Effector CD4-positive, alpha-beta T cell (primary cell): Measurements from ENCODE around the gene HTRA1. TPM values are rescaled to one million over a fixed set of nuclear protein-coding genes. Genes with fewer than 3 reads are reported as not detected.

ENCODE experiments used
- DNase-seq: peaks from one replicate; pipeline ENCODE4 v3.0.0-alpha.2; 2020
- total RNA-seq: gene quantifications from one replicate; lab custom pipeline; 2026; lab: John Stamatoyannopoulos, UW

Gene HTRA1
- not detected for total RNA-seq

DNA sequence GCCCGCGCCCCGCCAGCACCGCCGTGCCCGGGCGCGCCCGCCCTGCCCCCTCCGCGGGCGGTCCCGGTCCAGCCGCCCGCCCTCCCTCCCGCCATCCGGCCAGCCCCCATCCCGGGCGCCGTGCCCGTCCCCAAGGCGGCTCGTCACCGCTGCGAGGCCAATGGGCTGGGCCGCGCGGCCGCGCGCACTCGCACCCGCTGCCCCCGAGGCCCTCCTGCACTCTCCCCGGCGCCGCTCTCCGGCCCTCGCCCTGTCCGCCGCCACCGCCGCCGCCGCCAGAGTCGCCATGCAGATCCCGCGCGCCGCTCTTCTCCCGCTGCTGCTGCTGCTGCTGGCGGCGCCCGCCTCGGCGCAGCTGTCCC, at the start of gene HTRA1:
Gene HTRA1 (plus strand): TSS at position 187 of the 362 bp plus-strand sequence. CDS start 100 bp downstream, at position 287.
- no peak for DNase-seq

GRCh38 chr10:122413327-122413726, 48.0 kb upstream of the HTRA1 start:
- no peak for DNase-seq

DNA sequence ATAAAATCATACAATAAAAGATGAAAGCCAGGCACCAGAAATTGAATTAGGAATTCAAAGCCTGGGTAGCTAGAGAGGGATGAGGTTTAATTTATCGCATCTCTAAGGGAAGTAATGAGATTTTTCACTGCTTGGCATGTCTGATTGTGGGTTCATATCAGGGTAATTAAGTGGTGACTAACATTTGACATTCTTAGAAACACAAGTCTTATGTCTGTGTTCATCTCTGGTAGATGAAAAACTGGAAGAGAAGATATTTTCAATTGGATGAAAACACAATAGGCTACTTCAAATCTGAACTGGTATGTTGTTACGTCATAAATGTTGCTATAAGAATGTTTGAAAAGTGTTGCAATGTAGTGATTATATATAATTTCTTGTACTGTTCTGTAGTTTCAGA, 43.7 kb upstream of the HTRA1 start:
- DNase-seq = no peak

GRCh38 chr10:122419016-122419415, 42.3 kb upstream of the HTRA1 start:
- DNase-seq = no peak

DNA sequence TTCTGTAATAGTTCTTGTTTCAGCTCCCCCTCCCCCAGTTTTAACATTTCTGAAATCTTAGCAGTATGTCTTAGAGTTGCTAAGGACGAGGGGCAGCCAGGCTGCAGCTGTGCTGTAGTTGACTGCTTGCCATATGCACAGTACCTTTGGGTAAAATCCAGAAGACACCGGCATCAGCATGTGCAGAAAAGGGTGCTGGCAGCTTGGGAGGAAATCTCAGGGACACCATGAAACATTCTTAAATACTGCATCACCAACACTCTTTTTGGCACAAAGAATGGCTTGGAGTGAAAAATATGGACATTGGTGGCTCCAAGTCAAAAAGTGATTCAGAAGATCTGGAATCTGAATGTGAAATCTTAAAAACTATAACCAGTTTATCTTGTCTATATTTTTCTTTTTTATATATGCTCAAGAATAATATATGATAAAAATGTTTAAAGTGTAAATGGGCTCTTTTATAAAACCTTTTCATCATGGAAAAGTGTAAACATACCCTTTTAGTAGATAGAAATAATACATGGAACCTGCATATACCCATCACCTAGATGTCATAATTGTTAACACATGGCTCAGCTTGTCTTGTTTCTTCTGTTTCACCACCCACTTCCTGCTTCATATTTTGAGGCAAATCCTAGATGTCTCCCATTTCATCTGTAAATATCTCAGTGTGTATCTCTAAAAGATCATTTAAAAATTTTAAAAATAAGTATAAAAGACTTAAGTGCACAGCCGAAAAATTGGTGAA, 41.3 kb upstream of the HTRA1 start:
- DNase-seq = no peak

GRCh38 chr10:122420624-122421007, 40.7 kb upstream of the HTRA1 start:
- DNase-seq = no peak

DNA sequence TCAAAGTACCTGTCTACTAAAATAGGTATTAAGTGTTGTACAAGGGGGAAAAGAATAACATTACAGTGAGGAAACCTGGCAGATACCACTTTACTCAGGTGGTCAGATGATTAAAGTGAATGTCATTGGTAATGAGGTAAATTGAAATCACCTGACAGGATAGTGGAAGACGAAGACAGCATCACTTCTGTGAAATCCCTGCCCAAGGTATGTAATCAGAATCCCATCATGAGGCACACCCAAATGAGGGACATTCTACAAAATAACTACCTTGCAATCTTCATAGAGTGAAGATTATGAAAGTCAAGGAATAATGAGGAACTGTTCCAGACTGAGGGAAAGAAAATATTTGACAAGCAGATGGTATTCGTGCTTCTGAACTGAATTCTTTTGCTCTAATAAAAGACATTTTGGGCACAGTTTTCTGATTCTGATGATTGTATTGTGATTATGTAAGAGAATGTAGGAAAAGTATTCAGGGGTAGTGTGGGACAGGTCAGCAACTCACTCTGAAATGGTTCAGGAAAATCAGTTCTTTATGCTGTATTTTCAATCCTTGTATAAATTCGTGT, 40.2 kb upstream of the HTRA1 start:
- DNase-seq = no peak

- DNase-seq = no peak
Observed at GRCh38 chr10:122421742-122422141, 39.6 kb upstream of the HTRA1 start.

DNA sequence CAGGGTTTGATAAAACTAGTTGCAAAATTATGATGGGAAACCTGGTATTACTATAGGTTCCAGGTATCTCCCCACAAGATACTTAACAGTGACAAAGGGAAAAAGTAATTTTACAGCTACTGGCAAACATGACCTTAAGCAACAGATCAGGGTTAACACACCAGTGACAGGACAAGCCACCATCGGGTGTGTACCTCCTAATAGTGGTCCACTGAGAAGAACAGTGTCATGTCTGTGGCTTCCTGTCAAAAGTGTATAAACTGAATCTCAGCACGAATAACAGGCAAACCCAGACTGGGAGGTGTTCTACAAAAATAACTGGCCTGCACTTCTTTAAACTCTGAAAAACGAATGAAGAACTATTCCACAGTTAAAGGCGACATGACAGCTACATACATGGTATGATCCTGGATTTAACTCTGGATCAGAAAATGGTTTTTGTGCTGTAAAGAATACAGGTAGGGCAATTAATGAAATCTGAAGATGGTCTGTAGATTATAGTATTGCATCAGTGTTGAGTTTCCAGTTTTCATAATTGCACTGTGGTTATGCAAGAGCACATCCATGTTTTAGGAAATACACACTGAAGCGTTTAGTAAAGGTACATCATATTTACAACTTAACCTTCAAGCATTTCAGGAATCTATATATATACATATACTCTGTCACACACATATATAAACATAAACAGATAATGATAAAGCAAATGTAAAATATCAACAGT, 38.9 kb upstream of the HTRA1 start:
- no peak for DNase-seq

DNA sequence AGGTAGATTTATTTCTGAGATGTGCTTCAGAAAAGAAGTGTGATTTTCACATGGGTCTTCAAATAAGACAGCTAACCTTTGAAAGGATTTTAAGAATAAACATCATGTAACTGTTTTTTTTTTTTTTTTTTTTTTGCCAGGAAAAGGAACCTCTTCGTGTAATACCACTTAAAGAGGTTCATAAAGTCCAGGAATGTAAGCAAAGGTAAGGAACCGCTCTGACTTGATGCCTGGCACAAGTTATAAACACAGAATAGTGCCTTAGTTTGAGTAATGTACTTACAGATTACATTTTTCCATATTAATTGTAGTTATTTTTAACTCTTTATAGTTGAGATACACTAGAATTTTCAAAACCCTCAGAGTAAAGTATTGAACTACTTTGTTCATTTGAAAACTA, 37.3 kb upstream of the HTRA1 start:
- DNase-seq = no peak

DNA sequence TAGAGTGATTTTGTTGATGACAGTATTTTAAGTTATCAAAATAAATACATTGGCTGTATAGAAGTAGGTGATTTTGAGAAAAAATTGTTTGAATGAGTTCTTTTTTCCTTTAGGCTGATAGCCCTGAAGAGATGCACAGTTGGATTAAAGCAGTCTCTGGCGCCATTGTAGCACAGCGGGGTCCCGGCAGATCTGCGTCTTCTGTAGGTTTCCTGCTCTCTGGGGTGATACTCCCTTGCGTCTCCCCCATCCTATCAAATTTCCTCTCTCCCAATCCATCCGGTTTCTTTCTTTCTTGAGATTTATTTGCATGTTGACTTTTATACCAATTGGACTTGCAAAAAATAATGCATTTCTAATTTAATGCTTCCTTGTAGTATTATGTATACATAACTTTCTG, 34.5 kb upstream of the HTRA1 start:
- no peak for DNase-seq

GRCh38 chr10:122427280-122427679, 34.1 kb upstream of the HTRA1 start:
- DNase-seq = no peak

DNA sequence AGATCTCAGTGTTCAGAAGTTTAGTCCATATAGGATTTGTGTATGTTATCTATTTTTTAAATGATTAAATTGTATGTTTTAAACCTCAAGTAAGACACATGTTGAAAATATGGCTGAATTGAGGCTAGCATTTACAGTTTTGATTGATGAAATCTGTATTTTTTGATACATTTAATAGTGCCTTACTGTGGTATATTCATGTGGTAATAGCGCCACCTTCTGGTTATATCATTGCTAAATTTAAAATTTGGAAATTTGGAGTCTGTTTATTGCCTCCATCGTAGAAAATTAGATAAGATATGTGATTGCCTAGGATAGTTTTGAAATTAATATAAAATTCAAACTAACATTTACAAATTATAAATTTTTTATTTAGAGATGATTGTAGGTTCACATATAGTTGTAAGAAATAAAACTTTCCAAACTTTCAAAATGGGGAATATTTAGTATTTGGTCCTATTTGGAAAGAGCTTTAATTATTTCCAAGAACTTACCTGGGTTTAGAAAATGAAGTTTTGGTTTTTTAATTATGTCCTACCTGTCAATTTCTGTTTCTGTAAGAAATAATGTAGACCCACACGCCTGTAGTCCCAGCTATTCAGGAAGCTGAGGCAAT, 26.0 kb upstream of the HTRA1 start:
- DNase-seq = no peak

DNA sequence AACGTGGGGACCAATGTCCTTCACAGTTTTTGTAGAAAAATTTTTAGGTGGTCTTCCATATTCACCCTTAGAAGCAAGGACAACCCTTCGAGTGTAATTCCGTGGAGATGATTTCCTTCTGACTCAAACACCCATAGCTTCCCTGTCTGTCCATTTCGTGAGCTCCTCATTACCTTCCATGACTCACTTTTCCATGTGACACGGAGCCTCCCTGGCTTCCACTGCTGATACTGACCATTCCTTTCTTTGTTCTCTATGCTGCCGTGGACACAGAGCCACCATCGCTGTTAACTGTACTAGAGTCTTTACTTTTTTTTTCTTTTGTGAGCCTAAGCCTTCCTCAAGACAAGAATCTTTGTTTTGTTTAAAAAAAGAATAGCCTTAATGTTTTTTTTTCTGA, 19.4 kb upstream of the HTRA1 start:
- DNase-seq = no peak

DNA sequence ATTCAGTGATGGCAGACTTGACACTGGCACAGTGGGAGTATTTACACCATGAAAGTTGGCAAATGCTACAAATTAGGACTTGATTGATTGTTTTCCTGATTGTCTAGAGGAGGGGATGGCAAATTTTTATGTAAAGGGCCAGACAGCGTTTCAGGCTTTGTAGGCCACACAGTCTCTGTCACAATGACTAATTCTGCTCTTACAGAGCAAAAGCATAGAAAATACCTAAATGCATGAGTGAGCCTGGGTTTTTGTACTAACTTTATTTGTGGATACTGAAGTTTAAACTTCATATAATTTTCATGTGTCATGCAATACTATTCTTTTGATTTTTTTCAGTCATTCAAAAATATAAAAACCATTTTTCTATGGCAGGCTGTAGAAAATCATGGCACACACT, 15.9 kb upstream of the HTRA1 start:
- no peak for DNase-seq

- DNase-seq = no peak
Observed at GRCh38 chr10:122445904-122446303, 15.4 kb upstream of the HTRA1 start.

DNA sequence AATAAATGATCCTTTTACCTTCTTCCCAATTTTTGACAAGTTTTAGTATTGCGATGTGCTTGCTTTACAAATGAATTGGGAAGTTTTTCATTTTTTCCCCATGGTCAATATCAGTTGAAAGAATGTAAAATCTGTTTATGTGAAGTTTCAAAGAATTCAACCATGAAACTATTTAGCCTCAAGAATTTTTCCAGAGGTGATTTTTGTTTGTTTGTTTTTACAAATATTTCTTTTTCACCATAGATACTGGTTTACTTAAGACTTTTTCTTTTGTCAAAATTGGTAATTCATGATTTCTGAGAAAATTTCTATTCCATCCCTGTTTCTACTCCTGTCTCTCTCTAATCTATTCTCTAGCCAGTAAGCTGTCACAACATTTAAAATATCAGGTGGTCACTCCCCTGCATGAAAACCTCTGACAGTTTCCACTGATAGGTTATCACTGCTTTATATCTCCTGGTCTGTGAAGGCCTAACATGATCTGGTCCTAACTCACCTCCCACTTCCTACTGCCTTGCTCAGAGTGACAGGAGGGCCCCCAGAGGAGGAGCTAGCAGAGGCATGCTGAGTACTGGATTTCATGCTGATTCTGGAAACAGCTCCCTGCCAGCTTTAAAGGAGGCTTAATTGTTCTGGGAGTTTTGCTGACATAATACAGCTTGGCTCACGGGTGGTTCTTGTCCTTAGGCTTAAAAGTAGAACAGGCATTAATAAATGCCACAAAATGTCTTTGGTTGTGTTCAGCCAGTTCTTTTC, 14.5 kb upstream of the HTRA1 start:
- DNase-seq = no peak

GRCh38 chr10:122448600-122448999, 12.8 kb upstream of the HTRA1 start:
- DNase-seq = no peak

DNA sequence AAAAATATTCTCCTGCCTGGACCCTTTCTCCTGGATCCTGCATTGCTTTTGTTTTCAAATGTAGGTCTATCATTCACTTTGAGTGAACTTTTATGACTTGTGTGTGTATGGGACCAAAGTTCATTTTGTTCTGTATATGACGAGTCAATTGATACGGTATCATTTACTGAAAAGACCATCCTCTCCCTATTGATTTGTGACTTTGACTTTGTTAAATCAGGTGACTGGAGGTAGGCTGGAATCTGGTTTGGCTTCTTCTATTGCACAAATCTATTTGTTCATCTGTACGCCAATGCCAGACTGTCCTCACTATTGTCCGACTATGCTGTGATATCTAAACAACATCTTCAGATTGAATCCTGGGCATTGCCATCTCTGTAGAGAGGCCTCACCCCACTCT, 12.2 kb upstream of the HTRA1 start:
- DNase-seq = no peak

- DNase-seq = no peak
Observed at GRCh38 chr10:122450353-122450990, 10.9 kb upstream of the HTRA1 start.

GRCh38 chr10:122454071-122454470, 7.3 kb upstream of the HTRA1 start:
- no peak for DNase-seq

DNA sequence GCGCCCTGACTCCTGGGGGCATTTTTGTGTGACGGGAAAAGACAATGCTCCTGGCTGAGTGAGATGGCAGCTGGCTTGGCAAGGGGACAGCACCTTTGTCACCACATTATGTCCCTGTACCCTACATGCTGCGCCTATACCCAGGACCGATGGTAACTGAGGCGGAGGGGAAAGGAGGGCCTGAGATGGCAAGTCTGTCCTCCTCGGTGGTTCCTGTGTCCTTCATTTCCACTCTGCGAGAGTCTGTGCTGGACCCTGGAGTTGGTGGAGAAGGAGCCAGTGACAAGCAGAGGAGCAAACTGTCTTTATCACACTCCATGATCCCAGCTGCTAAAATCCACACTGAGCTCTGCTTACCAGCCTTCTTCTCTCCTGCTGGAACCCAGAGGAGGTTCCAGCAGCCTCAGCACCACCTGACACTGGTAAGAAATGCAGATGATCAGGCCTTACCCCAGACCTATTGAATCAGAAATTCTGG, 6.7 kb upstream of the HTRA1 start, which contains the start of gene ARMS2:
Gene ARMS2 (plus strand): TSS at position 51 of the 478 bp plus-strand sequence. CDS start 75 bp downstream, at position 126.
- DNase-seq = no peak
